Cardiac muscle cell (in vitro differentiated cells and primary cell): ENCODE data around the gene TPSAB1. TPM values are rescaled to one million over a fixed set of nuclear protein-coding genes. Genes with fewer than 3 reads are reported as not detected.

ENCODE experiments used
- DNase-seq, 2 donors: peaks; one replicate each; pipeline versions ENCODE4 v3.0.0 to v3.0.0-alpha.2; 2010 to 2017; ENCODE audit warnings: low read depth in 1 of 2, low spot score in 1 of 2
- H3K27ac ChIP-seq: fragments of 200-600 bp; sonication (generic); 2 replicates; pipeline ENCODE4 v1.5.1; 2016
- H3K27me3 ChIP-seq: fragments of 200-600 bp; sonication (generic); 2 replicates; pipeline ENCODE4 v1.6.0; 2016; ENCODE audit warnings: control low read depth
- H3K36me3 ChIP-seq: fragments of 200-600 bp; sonication (generic); 2 replicates; pipeline ENCODE4 v1.5.1; 2016; ENCODE audit warnings: control low read depth
- H3K4me1 ChIP-seq: fragments of 200-600 bp; sonication (generic); 2 replicates; pipeline ENCODE4 v1.8.1; 2017; ENCODE audit warnings: low read depth, mild to moderate bottlenecking, mixed run types
- H3K4me3 ChIP-seq: fragments of 200-600 bp; sonication (generic); 2 replicates; pipeline ENCODE4 v1.5.1; 2016; ENCODE audit warnings: mild to moderate bottlenecking
- H3K9me3 ChIP-seq: fragments of 200-600 bp; sonication (generic); 2 replicates; pipeline ENCODE4 v1.5.1; 2017; ENCODE audit warnings: low read depth, mild to moderate bottlenecking, control low read depth
- polyA plus RNA-seq: library from polyadenylated mRNA; unstranded; fragments of >200 nt; fragmentation: Nextera tagmentation; extraction: Ambion mirVana; gene quantifications from 2 replicates; pipeline ENCODE4 v1.2.1, GENCODE V29; 2016
- total RNA-seq: library from RNA; depleted of rRNA; stranded (reverse); fragments of >200 nt; gene quantifications from 2 replicates; pipeline ENCODE4 v1.2.3, GENCODE V29; 2016
- TF ChIP-seq, protein P1 (sequence below): IDR thresholded peaks from 2 replicates; pipeline ENCODE4 v1.5.1; 2012; ENCODE audit warnings: low read depth, mild to moderate bottlenecking, low read length

The TPSAB1 gene
- total and polyA plus RNA-seq, 2 experiments from 2014 or later: not detected

DNA sequence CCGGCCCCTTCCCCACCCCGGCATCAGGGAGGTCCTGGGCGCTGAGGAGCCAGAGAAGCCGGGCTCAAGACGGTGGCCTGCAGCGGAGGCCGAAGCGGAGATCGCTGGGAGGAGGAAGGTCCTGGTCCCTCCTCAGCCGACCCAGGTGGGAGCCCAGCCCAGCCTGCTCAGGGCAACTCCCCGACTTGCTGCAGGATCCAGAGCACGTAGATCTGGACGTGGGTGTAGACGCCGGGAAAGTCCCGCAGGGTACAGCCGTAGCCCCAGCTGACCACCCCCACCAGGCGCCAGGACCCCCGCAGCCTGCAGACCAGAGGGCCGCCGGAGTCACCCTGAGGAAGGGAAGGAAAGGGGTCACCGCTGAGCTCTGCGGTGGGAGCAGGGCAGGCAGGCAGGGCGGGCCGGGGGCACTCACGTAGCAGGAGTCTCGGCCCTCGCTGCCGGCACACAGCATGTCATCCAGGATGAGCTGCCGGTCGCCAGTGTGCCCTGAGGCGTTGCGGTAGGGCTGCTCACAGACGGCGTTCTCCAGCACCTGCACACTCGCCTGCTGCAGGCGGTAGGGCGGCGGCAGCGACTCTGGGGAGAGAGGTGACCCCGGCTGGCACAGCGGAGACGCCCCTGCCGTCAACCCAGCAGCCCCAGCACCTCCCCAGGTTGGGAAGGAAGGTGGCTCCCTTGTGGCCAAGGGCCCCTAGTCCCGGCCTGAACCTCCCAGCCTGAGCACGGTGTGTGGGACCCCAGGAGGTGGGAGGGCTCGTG, 20.8 kb downstream of the TPSAB1 start:
- Histone ChIP-seq H3K36me3 (no peaks in the 10 kb centered on the region), H3K27ac (no peak overlapping the region), H3K4me3 (no peak overlapping the region), H3K4me1 (peaks cover 4% of the 10 kb centered on the region), H3K27me3 (peaks cover 61% of the 10 kb centered on the region), H3K9me3 (no peaks in the 10 kb centered on the region)
- TF ChIP-seq, protein P1, sequence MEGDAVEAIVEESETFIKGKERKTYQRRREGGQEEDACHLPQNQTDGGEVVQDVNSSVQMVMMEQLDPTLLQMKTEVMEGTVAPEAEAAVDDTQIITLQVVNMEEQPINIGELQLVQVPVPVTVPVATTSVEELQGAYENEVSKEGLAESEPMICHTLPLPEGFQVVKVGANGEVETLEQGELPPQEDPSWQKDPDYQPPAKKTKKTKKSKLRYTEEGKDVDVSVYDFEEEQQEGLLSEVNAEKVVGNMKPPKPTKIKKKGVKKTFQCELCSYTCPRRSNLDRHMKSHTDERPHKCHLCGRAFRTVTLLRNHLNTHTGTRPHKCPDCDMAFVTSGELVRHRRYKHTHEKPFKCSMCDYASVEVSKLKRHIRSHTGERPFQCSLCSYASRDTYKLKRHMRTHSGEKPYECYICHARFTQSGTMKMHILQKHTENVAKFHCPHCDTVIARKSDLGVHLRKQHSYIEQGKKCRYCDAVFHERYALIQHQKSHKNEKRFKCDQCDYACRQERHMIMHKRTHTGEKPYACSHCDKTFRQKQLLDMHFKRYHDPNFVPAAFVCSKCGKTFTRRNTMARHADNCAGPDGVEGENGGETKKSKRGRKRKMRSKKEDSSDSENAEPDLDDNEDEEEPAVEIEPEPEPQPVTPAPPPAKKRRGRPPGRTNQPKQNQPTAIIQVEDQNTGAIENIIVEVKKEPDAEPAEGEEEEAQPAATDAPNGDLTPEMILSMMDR: no peak
- no peak for DNase-seq

GRCh38 chr16:1262210-1262845, 21.8 kb downstream of the TPSAB1 start:
- Histone ChIP-seq H3K9me3 (no peaks in the 10 kb centered on the region), H3K27ac (no peak overlapping the region), H3K4me1 (peaks cover 4% of the 10 kb centered on the region), H3K4me3 (no peak overlapping the region), H3K27me3 (peaks cover 56% of the 10 kb centered on the region), H3K36me3 (no peaks in the 10 kb centered on the region)
- TF ChIP-seq, protein P1: no peak
- no peak for DNase-seq

DNA sequence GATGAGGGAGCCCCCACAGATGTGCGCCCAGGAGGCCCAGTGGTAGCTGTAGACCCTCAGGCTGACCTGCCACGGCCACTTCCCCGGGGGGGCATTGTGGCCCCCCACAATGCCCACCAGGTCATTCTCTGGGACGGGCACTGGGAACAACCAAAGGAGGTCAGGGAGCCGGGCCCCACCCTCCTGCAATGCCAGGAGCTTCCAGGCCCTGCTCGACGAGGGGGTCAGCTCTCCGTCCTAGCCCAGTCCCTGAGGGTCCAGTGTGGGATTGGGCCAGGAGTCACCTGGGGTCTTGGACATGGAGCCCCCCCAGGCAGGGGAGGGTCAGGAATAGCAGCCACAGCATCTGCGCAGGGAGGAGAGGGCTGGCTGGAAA, 22.3 kb downstream of the TPSAB1 start:
- Histone ChIP-seq H3K27ac (no peak overlapping the region), H3K4me3 (no peak overlapping the region), H3K27me3 (peaks cover 51% of the 10 kb centered on the region), H3K36me3 (no peaks in the 10 kb centered on the region), H3K9me3 (no peaks in the 10 kb centered on the region), H3K4me1 (peaks cover 4% of the 10 kb centered on the region)
- DNase-seq: no peak
- TF ChIP-seq, protein P1: no peak

DNA sequence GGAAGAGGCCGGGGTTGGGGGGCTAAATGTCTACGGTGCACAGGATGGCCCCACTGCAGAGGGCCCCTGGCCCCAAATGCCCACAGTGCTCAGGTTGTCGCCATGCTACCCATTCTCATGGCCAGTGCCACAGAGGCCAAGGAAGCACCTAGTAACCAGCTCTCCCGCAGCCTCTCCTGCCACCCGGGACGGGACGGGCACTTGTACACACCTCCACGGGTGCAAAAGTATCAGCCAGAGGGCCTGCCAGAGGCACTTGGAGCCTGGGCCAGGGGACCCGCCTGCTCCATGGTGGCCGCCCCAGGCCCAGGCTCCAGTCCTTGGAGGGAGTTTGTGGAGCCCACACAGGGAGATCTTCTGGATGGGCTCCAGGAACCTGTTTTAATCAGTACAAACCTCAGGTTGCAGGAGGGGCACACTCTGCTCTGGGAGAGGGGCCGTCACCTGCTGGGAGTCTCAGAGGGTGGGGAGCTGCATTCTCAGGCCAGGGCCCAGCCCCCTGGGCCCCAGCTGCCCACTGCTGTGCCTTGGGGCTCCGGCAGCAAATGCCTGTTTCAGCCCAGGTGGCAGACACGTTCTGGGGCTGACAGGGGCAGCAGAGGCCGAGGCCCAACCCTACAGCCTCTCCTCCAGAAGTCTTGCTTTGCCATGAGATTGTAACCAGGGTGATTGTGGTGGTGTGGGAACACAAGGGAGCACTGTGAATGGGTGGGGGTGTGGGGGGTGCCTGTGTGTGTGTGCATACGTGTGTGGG, 23.3 kb downstream of the TPSAB1 start:
- no peak for DNase-seq
- Histone ChIP-seq H3K27ac (no peak overlapping the region), H3K4me3 (no peak overlapping the region), H3K27me3 (peaks cover 47% of the 10 kb centered on the region), H3K9me3 (no peaks in the 10 kb centered on the region), H3K36me3 (no peaks in the 10 kb centered on the region), H3K4me1 (peaks cover 4% of the 10 kb centered on the region)
- TF ChIP-seq, protein P1: no peak

DNA sequence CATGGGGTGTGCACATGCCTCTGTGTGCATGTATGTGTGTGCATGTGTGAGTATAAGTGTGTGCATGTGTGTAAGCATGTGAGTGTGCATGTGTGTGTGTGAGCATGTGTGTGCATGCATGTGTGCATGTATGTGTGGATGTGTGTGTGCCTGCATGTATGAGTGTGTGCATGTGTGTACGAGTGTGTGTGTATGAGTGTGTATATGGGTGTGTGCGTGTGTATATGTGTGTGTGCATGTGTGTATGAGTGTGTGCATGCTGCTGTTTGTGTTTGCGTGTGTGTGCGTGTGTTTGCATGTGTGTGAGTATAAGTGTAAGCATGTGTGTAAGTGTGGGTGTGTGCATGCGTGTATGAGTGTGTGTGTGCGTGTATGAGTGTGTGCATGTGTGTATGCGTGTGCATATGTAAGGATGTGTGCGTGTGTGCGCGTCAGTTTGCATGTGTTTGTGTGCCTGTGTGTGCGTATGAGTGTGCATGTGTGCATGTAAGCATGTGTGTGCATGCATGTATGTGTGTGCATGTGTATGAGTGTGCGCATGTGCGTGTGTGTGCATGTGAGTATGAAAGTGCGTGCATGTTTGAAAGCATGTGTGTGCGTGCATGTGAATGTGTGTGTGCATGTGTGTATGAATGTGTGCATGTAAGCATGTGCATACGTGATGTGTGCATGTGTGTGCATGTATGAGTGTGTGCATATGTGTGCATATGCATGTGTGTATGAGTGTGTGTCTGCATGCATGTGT, 24.0 kb downstream of the TPSAB1 start:
- Histone ChIP-seq H3K27me3 (peaks cover 39% of the 10 kb centered on the region), H3K9me3 (no peaks in the 10 kb centered on the region), H3K4me3 (no peak overlapping the region), H3K4me1 (no peaks in the 10 kb centered on the region), H3K27ac (no peak overlapping the region), H3K36me3 (no peaks in the 10 kb centered on the region)
- TF ChIP-seq, protein P1: no peak
- DNase-seq: no peak
